ENCODE measurements around the gene SCYL1.

The SCYL1 gene

GRCh38 chr11:65491163-65491465, 33.8 kb upstream of the SCYL1 start:
- peak overlapping the region; percentile 98 for H3K27ac ChIP-seq
- no peak for TF ChIP-seq CTCF (IDR thresholded peaks at IDR 0.05)
- TF ChIP-seq ZFX (IDR thresholded peaks at IDR 0.05; ENCODE audit: borderline replicate concordance): no peak

GRCh38 chr11:65491614-65492386, 33.1 kb upstream of the SCYL1 start:
- H3K27ac ChIP-seq: peak overlapping the region; percentile 98
- no peak for TF ChIP-seq CTCF (IDR thresholded peaks at IDR 0.05)
- no peak for TF ChIP-seq ZFX (IDR thresholded peaks at IDR 0.05; ENCODE audit: borderline replicate concordance)

DNA sequence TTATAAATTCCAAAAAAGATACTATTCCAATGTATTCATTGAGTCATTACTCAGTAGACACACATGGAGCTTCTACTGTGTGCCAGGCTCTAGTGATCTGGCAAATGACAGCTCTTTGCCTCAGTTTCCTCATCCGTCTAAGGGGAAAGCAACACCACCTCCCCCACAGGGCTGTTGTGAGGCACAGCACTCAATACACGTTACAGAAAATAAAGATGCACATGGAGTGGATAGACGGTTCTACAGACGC, 32.6 kb upstream of the SCYL1 start:
- H3K27ac ChIP-seq: peak overlapping the region; percentile 98
- TF ChIP-seq CTCF (IDR thresholded peaks at IDR 0.05) (no peak), ZFX (IDR thresholded peaks at IDR 0.05; ENCODE audit: borderline replicate concordance) (no peak)

DNA sequence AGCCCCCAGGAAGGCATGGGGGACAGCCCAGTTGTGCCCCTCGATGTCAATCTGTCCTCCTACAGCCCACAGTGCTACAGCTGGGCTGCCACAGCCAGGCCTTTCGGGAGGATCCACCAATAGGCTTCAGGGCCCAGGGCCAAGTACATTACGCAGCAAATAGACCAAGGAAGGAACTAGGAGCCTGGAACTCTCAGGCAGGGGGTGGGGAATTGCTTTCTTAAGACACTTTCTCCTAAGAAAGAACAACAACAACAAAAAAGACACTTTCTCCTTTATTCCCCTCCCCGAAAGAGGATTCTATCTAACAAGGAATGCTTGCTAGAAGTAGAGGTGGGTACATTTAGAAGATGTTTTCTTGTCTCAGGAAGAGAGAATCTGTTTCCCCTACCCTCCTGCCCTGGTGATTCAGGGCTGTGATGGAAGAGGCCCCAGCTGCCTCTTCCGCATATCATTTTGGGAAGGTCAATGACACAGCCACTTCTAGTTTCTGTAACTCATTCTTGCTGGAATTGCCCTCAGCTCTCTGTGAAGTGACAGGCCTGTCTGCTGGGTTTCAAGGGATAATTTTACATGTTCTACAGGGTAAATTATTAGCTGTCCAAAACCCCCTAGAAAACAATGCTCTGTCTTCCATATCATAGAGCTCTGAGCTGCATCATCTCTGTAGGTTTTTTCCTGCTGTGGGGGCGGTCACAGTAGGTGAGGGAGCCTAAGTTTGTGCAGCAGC, 32.1 kb upstream of the SCYL1 start:
- no peak for TF ChIP-seq CTCF (IDR thresholded peaks at IDR 0.05)
- no peak for TF ChIP-seq ZFX (IDR thresholded peaks at IDR 0.05; ENCODE audit: borderline replicate concordance)
- peak overlapping the region; percentile 98 for H3K27ac ChIP-seq

DNA sequence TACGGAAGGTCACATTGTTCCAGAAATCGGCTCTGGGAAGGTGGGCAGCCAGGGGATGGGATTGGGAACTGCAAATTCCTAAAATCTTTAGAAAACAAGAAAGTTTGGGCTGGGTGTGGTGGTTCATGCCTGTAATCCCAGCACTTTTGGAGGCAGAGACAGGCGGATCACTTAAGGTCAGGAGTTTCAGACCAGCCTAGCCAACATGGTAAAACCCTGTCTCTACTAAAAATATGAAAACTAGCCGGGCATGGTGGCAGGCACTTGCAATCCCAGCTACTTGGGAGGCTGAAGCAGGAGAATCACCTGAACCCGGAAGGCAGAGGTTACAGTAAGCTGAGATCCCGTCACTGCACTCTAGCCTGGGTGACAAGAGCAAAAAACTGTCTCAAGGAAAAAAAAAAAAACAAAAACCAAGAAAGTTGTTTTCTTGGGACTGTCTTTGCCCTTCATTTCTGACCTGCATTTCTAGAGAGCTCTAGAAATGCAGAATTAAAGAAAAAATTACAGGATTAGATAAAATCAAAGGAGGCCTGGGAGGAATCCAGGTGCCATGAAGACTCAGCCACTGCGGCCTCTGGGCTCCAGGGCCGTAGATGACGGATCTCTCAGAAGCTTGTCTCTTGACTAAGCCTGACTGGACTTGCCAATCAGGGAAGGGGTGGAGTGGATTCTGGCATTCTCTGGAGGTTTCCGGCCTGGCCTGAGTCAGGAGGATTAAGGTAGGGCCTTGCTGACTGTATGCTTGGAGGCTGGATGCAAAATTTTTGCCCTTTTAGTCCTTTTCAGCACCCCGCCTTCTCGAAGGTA, 31.3 kb upstream of the SCYL1 start:
- no peak for TF ChIP-seq ZFX (IDR thresholded peaks at IDR 0.05; ENCODE audit: borderline replicate concordance)
- TF ChIP-seq CTCF (IDR thresholded peaks at IDR 0.05): no peak
- H3K27ac ChIP-seq: peak overlapping the region; percentile 98

GRCh38 chr11:65496304-65497140, 28.4 kb upstream of the SCYL1 start:
- peak overlapping the region; percentile 98 for H3K27ac ChIP-seq
- TF ChIP-seq ZFX (IDR thresholded peaks at IDR 0.05; ENCODE audit: borderline replicate concordance): no peak
- TF ChIP-seq CTCF (IDR thresholded peaks at IDR 0.05): no peak

Data from 22Rv1 (cell line).